Ascending aorta (tissue), 2 donors: ENCODE measurements around the gene HPN. TPM values are rescaled to one million over a fixed set of nuclear protein-coding genes. Genes with fewer than 3 reads are reported as not detected.
A peak's percentile ranks its signal among the peaks of the same experiment; 100 is the strongest.

Experiments
- DNase-seq, 2 donors: peaks; one replicate each; pipeline ENCODE4 v3.0.0-alpha.2; 2019; ENCODE audit warnings: low spot score in 2 of 2
- H3K27ac ChIP-seq, 2 donors: fragments of 200-600 bp; sonication (generic); one replicate each; pipeline ENCODE4 v1.5.1; 2016 to 2017; ENCODE audit warnings: mild to moderate bottlenecking in 1 of 2
- H3K27me3 ChIP-seq: fragments of 200-600 bp; sonication (generic); one replicate; pipeline ENCODE4 v1.5.1; 2017
- H3K36me3 ChIP-seq, 2 donors: fragments of 200-600 bp; sonication (generic); one replicate each; pipeline ENCODE4 v1.5.1; 2016
- H3K4me1 ChIP-seq, 2 donors: fragments of 200-600 bp; sonication (generic); one replicate each; pipeline ENCODE4 v1.5.1; 2016 to 2017; ENCODE audit warnings: mild to moderate bottlenecking in 1 of 2
- H3K4me3 ChIP-seq, 2 donors: fragments of 200-600 bp; sonication (generic); one replicate each; pipeline ENCODE4 v1.5.1; 2016 to 2017; ENCODE audit warnings: mild to moderate bottlenecking in 1 of 2
- H3K9me3 ChIP-seq, 2 donors: fragments of 200-600 bp; sonication (generic); one replicate each; pipeline ENCODE4 v1.5.1; 2016
- intact Hi-C: fragments of 100-400 bp; cut with DNase I; formaldehyde crosslinking; loops from one replicate; pipeline ENCODE4 v1.15.1; 2023
- total RNA-seq: library from RNA; depleted of rRNA; stranded (reverse); fragments of >200 nt; gene quantifications from one replicate; pipeline ENCODE4 v1.1.0, GENCODE V29; 2016
- TF ChIP-seq, protein P1 (sequence below), 3 experiments: fragments of 200-600 bp in 2 of 3; fragments of 450-650 bp in 1 of 3; sonication (generic) in 2 of 3; IDR thresholded peaks; one replicate each; pipeline ENCODE4 v1.5.1; 2016 to 2019; ENCODE audit warnings: antibody characterized with exemption in 3 of 3, mild to moderate bottlenecking in 1 of 3, moderate library complexity in 1 of 3

HPN gene
- total RNA-seq, 1 donor from 2014 or later: 0.85 TPM

DNA sequence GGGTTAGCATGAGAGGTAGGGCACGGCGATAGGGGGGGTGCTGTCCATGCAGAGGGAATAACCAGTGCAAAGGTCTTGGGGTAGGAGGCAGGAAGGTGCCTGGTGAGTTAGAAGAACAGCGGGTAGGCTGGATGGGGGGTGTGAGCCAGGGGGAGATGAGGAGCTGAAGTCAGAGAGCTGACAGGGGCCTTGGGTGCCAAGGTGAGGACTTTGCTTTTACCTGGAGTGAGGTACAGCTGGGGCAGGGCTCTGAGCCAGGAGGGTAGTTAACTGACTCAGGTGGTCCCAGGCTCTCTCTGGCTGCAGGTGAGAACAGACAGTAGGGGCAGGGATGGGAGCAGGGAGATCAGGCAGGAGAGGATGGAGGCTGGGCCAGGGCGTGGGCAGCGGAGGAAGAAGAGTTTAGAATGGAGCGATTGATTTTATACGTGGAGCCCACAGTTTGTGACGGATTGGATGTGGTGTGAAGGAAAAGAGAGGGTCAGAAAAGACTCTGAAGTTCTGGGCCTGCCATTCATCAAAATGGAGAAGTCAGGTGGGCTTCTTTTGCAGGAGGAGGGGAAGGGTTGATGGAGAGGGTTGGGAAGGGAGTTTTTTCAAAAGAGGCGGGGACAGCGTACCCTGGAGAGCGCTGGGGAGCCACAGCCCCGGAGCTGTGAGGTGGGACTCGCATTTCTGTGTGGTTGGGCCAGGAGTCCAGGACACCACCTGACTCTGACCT, 42.6 kb upstream of the HPN start:
- peaks cover 0 to 5% of the 10 kb centered on the region in 2 donors for H3K36me3 ChIP-seq
- peak overlapping the region; percentile 94 to 99 for H3K4me3 ChIP-seq
- H3K9me3 ChIP-seq: no peaks in the 10 kb centered on the region
- DNase-seq: no peak
- peak overlapping the region; percentile 95 to 100 for H3K27ac ChIP-seq
- TF ChIP-seq, protein P1, sequence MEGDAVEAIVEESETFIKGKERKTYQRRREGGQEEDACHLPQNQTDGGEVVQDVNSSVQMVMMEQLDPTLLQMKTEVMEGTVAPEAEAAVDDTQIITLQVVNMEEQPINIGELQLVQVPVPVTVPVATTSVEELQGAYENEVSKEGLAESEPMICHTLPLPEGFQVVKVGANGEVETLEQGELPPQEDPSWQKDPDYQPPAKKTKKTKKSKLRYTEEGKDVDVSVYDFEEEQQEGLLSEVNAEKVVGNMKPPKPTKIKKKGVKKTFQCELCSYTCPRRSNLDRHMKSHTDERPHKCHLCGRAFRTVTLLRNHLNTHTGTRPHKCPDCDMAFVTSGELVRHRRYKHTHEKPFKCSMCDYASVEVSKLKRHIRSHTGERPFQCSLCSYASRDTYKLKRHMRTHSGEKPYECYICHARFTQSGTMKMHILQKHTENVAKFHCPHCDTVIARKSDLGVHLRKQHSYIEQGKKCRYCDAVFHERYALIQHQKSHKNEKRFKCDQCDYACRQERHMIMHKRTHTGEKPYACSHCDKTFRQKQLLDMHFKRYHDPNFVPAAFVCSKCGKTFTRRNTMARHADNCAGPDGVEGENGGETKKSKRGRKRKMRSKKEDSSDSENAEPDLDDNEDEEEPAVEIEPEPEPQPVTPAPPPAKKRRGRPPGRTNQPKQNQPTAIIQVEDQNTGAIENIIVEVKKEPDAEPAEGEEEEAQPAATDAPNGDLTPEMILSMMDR (IDR thresholded peaks at IDR 0.05): no peak
- intact Hi-C loops: loop anchor here (2.0 kb wide), 1 partner anchor 140 kb away; the partner anchor contains the start of gene FXYD1
- no peaks in the 10 kb centered on the region for H3K27me3 ChIP-seq
- H3K4me1 ChIP-seq: peaks cover 9 to 25% of the 10 kb centered on the region in 2 donors

DNA sequence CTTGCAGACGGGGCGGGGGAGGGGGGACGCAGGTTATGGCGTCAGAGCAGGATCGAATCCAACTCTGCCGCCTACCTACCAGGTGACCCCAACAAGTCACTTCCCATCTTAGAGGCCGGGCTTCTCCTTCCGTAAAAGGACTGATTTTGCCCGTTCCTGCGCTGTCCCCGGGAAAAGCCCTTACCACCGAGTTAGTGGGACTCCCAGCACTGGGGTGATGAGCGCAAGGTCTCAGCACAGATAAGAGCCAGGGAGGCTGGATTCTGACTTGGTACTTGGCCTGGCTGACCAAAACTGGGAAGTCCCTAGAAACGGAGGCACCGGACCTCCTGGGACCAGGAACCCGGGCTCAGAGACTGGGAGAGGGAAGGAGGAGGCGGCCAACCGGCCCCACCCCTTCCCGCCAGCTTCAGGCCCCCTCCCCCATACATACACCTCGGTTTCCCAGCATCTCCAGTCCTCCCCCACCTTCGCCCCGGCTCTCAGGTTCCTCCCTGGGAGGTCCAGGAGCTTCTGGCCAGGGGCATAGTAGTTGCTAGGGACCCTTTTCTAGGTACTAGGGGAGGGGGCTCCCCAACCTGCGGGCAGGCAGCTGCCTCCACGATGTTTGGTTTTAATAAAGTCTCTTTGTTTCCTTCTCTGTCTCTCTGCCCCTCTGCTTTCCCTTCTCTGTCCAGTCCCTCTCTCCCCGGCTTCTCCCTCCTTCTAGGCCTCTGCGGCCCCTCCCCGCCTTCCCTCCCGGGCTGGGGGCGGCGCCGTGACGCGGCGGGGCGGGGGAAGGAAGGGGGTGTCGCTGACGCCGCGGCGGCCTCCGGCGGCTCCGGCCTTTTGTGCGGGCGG, 41.8 kb upstream of the HPN start, which contains the start of gene GRAMD1A:
GRAMD1A (plus strand) TSS at position 826 of the 840 bp plus-strand sequence. CDS start 156 bp downstream, outside the sequence.
- no peaks in the 10 kb centered on the region for H3K9me3 ChIP-seq
- peak within 1 kb of the TSS; percentile 95 to 100 for H3K27ac ChIP-seq
- H3K27me3 ChIP-seq: no peaks in the 10 kb centered on the region
- peak within 1 kb of the TSS; percentile 94 to 99 for H3K4me3 ChIP-seq
- intact Hi-C loops: loop anchor here (1.0 to 2.0 kb wide), 2 partner anchors 32 to 139 kb away; partner anchors contain the start of gene FXYD1
- peaks cover 9 to 22% of the 10 kb centered on the region in 2 donors for H3K4me1 ChIP-seq
- TF ChIP-seq, protein P1 (IDR thresholded peaks at IDR 0.05): no peak
- DNase-seq: peak; percentile 84 to 93
- H3K36me3 ChIP-seq: peaks cover 0 to 5% of the 10 kb centered on the region in 2 donors

DNA sequence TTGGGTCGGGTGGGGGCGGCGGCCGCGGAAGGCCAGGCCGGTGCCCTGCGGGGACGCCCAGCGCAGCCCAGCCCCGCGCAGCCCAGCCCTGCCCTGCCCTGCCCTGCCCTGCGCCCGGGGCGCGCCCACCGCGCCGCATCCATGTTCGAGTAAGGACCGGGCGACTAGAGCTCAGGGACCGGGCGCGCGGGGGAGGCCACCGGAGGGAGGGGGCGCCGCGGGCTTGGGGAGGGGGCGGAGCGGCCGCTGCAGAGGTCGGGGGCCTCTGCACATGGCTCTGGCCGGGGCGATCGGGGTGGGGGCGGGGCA, 41.2 kb upstream of the HPN start:
- intact Hi-C loops: loop anchor here (1.0 kb wide), 1 partner anchor 31 kb away; no protein-coding TSS in a partner anchor
- Histone ChIP-seq H3K27me3 (no peaks in the 10 kb centered on the region), H3K4me1 (peaks cover 4 to 16% of the 10 kb centered on the region in 2 donors), H3K27ac (peak overlapping the region; percentile 95 to 100), H3K9me3 (no peaks in the 10 kb centered on the region), H3K36me3 (peaks cover 0 to 5% of the 10 kb centered on the region in 2 donors), H3K4me3 (peak overlapping the region; percentile 94 to 99)
- no peak for DNase-seq
- TF ChIP-seq, protein P1 (IDR thresholded peaks at IDR 0.05): no peak

DNA sequence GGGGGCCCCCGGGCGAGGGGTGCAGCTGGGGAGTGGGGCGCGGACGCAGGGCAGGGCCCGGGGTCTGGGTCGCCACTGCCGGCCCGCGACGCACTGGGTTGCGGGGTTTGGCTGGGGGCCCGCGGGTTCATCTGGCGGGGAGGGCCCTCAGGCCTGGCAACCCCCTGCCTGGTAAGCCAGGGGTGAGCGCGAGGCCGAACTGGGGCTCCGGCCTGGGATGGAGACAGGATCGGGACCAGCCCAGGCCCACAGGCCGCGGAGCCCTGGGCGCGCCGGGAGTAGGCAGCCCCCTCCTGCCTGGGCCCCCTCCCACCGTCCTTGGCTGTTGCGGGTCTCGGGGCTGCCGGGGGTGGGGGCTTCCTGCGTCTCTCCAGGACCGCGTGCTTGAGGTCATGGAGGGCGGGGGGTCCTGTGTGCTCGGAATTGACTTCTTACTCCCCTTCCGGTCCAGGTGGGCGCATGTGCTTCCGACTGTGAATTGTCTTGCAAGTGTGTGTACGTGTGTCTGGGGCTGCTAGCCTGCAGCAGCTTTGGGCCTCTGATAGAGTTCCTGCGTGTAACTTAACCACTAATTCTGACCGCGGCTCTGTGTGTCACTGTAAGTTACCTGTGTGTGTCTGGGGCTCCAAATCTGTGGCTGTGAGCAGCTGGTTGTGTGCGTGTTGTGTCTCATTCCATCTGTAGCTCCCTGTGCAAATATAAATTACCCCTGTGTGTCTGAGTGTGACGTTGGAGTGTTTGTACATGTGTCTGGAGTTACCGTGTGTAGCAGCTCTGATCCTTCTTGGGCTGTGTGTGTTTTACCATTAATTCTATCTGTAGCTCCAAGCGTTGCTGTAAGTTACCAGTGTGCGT, 40.6 kb upstream of the HPN start:
- Histone ChIP-seq H3K36me3 (peaks cover 4 to 5% of the 10 kb centered on the region in 2 donors), H3K27me3 (no peaks in the 10 kb centered on the region), H3K4me1 (peaks cover 5 to 16% of the 10 kb centered on the region in 2 donors), H3K4me3 (peak overlapping the region; percentile 94 to 99), H3K9me3 (no peaks in the 10 kb centered on the region), H3K27ac (peak overlapping the region; percentile 95 to 100)
- TF ChIP-seq, protein P1 (IDR thresholded peaks at IDR 0.05): no peak
- no peak for DNase-seq
- intact Hi-C loops: loop anchor here (1.0 kb wide), 1 partner anchor 30 kb away; no protein-coding TSS in a partner anchor

DNA sequence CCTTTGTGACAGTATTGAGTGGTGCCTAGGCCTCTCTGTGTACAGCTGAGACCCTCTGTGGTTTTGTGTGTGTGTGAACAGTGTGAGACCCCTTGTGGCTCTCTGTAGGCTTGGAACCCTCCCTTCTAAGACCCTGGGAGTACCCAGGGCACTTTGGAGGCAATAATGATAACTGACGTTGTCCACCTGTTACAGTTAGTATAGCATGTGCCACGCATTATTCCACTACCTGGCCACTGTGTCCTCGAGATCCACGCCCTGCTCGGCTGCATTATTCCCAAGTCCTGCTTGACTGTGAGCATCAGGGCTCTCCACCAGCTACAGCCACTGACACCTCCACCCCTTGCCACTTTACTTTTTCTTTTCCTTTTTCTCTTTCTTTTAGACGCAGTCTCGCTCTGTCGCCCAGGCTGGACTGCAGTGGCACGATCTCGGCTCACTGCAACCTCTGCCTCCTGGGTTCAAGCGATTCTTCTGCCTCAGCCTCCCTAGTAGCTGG, 39.4 kb upstream of the HPN start:
- intact Hi-C loops: no loop called here
- no peak for DNase-seq
- no peaks in the 10 kb centered on the region for H3K9me3 ChIP-seq
- peak overlapping the region in 1 of 2 donors; percentile 99 for H3K4me3 ChIP-seq
- peaks cover 6 to 16% of the 10 kb centered on the region in 2 donors for H3K4me1 ChIP-seq
- TF ChIP-seq, protein P1 (IDR thresholded peaks at IDR 0.05): no peak
- no peaks in the 10 kb centered on the region for H3K27me3 ChIP-seq
- peak overlapping the region in 1 of 2 donors; percentile 100 for H3K27ac ChIP-seq
- H3K36me3 ChIP-seq: peaks cover 5 to 7% of the 10 kb centered on the region in 2 donors
